ENCODE data around the gene FIGN. TPM values are rescaled to one million over a fixed set of nuclear protein-coding genes. Genes with fewer than 3 reads are reported as not detected.

Gene FIGN
- total RNA-seq, 1 donor from 2014 or later, result 41.1 TPM

DNA sequence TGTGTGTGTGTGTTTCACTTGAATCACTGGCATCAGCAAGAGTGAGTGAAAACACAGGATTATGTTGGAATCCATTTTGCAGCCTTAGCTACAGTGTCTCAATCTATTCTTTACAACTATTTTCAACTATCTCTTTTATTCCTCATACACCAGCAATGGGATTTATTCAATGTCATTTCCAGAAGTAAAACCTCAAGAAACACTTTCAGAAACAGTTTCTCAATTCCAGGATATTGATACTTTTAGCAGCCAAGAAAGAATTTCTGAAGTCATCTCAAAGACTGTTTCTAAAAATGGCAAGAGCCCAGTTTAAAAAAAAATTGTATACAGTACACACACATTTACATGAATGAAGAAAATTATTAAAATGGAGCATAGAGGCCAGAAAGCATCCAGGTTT is 171.6 kb downstream of the FIGN start:
- no peaks in the 10 kb centered on the region for H3K36me3 Mint-ChIP-seq
- TF ChIP-seq EZH2 (IDR thresholded peaks at IDR 0.05), result no peak
- TF ChIP-seq, protein P1, sequence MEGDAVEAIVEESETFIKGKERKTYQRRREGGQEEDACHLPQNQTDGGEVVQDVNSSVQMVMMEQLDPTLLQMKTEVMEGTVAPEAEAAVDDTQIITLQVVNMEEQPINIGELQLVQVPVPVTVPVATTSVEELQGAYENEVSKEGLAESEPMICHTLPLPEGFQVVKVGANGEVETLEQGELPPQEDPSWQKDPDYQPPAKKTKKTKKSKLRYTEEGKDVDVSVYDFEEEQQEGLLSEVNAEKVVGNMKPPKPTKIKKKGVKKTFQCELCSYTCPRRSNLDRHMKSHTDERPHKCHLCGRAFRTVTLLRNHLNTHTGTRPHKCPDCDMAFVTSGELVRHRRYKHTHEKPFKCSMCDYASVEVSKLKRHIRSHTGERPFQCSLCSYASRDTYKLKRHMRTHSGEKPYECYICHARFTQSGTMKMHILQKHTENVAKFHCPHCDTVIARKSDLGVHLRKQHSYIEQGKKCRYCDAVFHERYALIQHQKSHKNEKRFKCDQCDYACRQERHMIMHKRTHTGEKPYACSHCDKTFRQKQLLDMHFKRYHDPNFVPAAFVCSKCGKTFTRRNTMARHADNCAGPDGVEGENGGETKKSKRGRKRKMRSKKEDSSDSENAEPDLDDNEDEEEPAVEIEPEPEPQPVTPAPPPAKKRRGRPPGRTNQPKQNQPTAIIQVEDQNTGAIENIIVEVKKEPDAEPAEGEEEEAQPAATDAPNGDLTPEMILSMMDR (IDR thresholded peaks at IDR 0.05), result no peak
- no peak for TF ChIP-seq EZH2phosphoT487 (IDR thresholded peaks at IDR 0.05)
- H3K27me3 Mint-ChIP-seq (ENCODE audit: insufficient read depth, low read depth), result no peaks in the 10 kb centered on the region
- H3K4me1 Mint-ChIP-seq, result no peaks in the 10 kb centered on the region
- Histone ChIP-seq H3K4me1 (peaks cover 14% of the 10 kb centered on the region), H3K9ac (no peak overlapping the region), H3K4me3 (no peak overlapping the region), H3K4me2 (no peak overlapping the region), H3F3A (ENCODE audit: low read depth) (peaks cover 11% of the 10 kb centered on the region), H3K27me3 (no peaks in the 10 kb centered on the region), H3K79me2 (ENCODE audit: low read depth) (no peaks in the 10 kb centered on the region), H4K20me1 (ENCODE audit: low read depth) (no peaks in the 10 kb centered on the region), H3K9me3 (ENCODE audit: low read depth) (no peaks in the 10 kb centered on the region), H3K36me3 (no peaks in the 10 kb centered on the region), H2AFZ (replicated peaks) (no peak overlapping the region), H3K27ac (no peak overlapping the region)
- no peak overlapping the region for H3K27ac Mint-ChIP-seq
- H3K9me3 Mint-ChIP-seq, result no peaks in the 10 kb centered on the region
- no peak overlapping the region for H3K4me3 Mint-ChIP-seq
- DNase-seq (ENCODE audit: low spot score), result no peak

DNA sequence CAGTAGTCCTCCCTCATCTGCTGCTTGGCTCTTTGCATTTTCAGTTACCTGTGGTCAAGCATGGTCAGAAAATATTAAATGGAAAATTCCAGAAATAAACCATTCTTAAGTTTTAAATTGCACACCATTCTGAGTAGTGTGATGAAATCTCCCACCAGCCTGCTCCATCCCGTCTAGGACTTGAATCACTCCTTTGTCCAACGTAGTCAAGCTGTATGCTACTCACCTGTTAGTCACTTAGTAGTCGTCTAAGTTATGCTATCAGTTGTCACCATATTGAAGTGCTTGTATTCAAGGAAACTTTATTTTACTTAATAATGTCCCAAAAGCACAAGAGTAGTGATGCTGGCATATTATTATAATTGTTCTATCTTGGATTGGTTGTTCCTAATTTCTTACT is 172.5 kb downstream of the FIGN start:
- Histone ChIP-seq H3K9me3 (ENCODE audit: low read depth) (no peaks in the 10 kb centered on the region), H3K27ac (no peak overlapping the region), H3K4me1 (peaks cover 23% of the 10 kb centered on the region), H3K79me2 (ENCODE audit: low read depth) (no peaks in the 10 kb centered on the region), H3K27me3 (no peaks in the 10 kb centered on the region), H4K20me1 (ENCODE audit: low read depth) (no peaks in the 10 kb centered on the region), H2AFZ (replicated peaks) (no peak overlapping the region), H3K36me3 (no peaks in the 10 kb centered on the region), H3F3A (ENCODE audit: low read depth) (peaks cover 20% of the 10 kb centered on the region), H3K4me2 (no peak overlapping the region), H3K9ac (no peak overlapping the region), H3K4me3 (no peak overlapping the region)
- no peaks in the 10 kb centered on the region for H3K36me3 Mint-ChIP-seq
- H3K27ac Mint-ChIP-seq, result no peak overlapping the region
- no peak overlapping the region for H3K4me3 Mint-ChIP-seq
- no peak for TF ChIP-seq EZH2 (IDR thresholded peaks at IDR 0.05)
- TF ChIP-seq, protein P1 (IDR thresholded peaks at IDR 0.05), result no peak
- no peak for TF ChIP-seq EZH2phosphoT487 (IDR thresholded peaks at IDR 0.05)
- H3K27me3 Mint-ChIP-seq (ENCODE audit: insufficient read depth, low read depth), result no peaks in the 10 kb centered on the region
- DNase-seq (ENCODE audit: low spot score), result no peak
- no peaks in the 10 kb centered on the region for H3K9me3 Mint-ChIP-seq
- peaks cover 7% of the 10 kb centered on the region for H3K4me1 Mint-ChIP-seq

DNA sequence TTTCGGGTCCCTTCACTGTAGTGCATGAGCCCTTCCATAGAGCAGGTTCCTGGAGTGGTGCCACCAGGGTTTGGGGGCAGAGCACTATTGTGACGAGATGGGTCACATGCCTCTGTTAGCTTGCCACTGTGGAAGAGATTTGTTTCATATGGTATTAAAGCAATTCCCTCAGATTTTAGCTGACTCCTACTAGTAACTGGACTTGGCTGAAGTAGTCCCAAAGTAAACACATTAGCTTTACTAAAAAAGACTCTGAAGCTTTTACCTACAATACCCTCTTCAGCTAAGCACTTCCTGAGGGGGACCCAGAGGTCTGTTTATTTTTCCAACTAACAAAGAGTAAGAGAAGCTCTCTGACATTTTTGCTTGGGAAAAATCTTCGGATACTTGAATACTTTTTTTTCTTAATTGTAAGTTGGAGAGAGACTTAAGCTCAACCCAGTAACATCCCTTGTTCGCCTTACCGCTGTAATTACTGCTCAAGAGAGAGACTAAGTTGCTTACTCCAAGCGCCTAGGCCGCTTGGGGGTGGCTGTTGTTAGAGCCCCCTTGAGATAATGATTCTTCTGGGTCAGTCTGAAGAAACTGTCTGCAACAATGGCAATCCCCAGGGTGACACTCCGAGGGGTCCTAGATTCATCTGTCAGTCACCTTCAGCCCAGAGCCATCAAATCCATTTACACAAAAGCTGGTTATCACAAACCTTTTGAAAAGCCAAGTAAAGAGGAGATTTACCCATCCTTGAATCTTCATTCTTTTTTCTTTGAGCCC is 177.4 kb downstream of the FIGN start:
- H3K27ac ChIP-seq, result peak overlapping the region; percentile 93
- H2AFZ ChIP-seq (replicated peaks), result no peak overlapping the region
- H3K4me1 Mint-ChIP-seq, result peaks cover 8% of the 10 kb centered on the region
- no peaks in the 10 kb centered on the region for H3K9me3 ChIP-seq (ENCODE audit: low read depth)
- peaks cover 2% of the 10 kb centered on the region for H3K9me3 Mint-ChIP-seq
- no peak overlapping the region for H3K4me3 ChIP-seq
- H3K36me3 Mint-ChIP-seq, result no peaks in the 10 kb centered on the region
- H3K4me1 ChIP-seq, result peaks cover 35% of the 10 kb centered on the region
- H3K79me2 ChIP-seq (ENCODE audit: low read depth), result no peaks in the 10 kb centered on the region
- H3K36me3 ChIP-seq, result peaks cover 5% of the 10 kb centered on the region
- no peaks in the 10 kb centered on the region for H3K27me3 Mint-ChIP-seq (ENCODE audit: insufficient read depth, low read depth)
- H3F3A ChIP-seq (ENCODE audit: low read depth), result peaks cover 35% of the 10 kb centered on the region
- H4K20me1 ChIP-seq (ENCODE audit: low read depth), result no peaks in the 10 kb centered on the region
- H3K4me2 ChIP-seq, result peak overlapping the region; percentile 61
- H3K27ac Mint-ChIP-seq, result peak overlapping the region; percentile 74
- peak; percentile 85 for DNase-seq (ENCODE audit: low spot score)
- H3K27me3 ChIP-seq, result no peaks in the 10 kb centered on the region
- TF ChIP-seq EZH2 (IDR thresholded peaks at IDR 0.05) (no peak), EZH2phosphoT487 (IDR thresholded peaks at IDR 0.05) (no peak)
- TF ChIP-seq, protein P1 (IDR thresholded peaks at IDR 0.05), result no peak
- H3K9ac ChIP-seq, result no peak overlapping the region
- H3K4me3 Mint-ChIP-seq, result no peak overlapping the region

Measured in neural progenitor cell (in vitro differentiated cells).